ENCODE data around the gene CD79A.

CD79A gene

GRCh38 chr19:41886761-41887710, 10.0 kb downstream of the CD79A start:
- H3K27me3 Mint-ChIP-seq = no peaks in the 10 kb centered on the region
- H3K4me3 Mint-ChIP-seq = peak overlapping the region; percentile 97
- peaks cover 75% of the 10 kb centered on the region for H3K36me3 Mint-ChIP-seq (ENCODE audit: low read depth)
- H3K27ac Mint-ChIP-seq = peak overlapping the region; percentile 95
- DNase-seq = no peak
- peaks cover 75% of the 10 kb centered on the region for H3K4me1 Mint-ChIP-seq (ENCODE audit: low read depth)
- H3K9me3 Mint-ChIP-seq = no peaks in the 10 kb centered on the region

- DNase-seq = peak; percentile 89
Measured at GRCh38 chr19:41887711-41888382, 10.8 kb downstream of the CD79A start.

GRCh38 chr19:41888926-41889325, 11.8 kb downstream of the CD79A start:
- Mint-ChIP-seq H3K27me3 (no peaks in the 10 kb centered on the region), H3K4me1 (ENCODE audit: low read depth) (peaks cover 79% of the 10 kb centered on the region), H3K4me3 (peak overlapping the region; percentile 97), H3K36me3 (ENCODE audit: low read depth) (peaks cover 76% of the 10 kb centered on the region), H3K9me3 (no peaks in the 10 kb centered on the region), H3K27ac (peak overlapping the region; percentile 95)
- DNase-seq = no peak

More at GRCh38 chr19:41887711-41888382, 10.8 kb downstream of the CD79A start:
- Mint-ChIP-seq H3K9me3 (no peaks in the 10 kb centered on the region), H3K27me3 (no peaks in the 10 kb centered on the region), H3K27ac (peak overlapping the region; percentile 95), H3K4me1 (ENCODE audit: low read depth) (peaks cover 75% of the 10 kb centered on the region), H3K36me3 (ENCODE audit: low read depth) (peaks cover 78% of the 10 kb centered on the region), H3K4me3 (peak overlapping the region; percentile 97)

GRCh38 chr19:41889896-41890295, 12.8 kb downstream of the CD79A start:
- Mint-ChIP-seq H3K9me3 (no peaks in the 10 kb centered on the region), H3K4me3 (no peak overlapping the region), H3K4me1 (ENCODE audit: low read depth) (peaks cover 82% of the 10 kb centered on the region), H3K27ac (peak overlapping the region; percentile 95), H3K27me3 (no peaks in the 10 kb centered on the region), H3K36me3 (ENCODE audit: low read depth) (peaks cover 74% of the 10 kb centered on the region)
- no peak for DNase-seq

- peaks cover 77% of the 10 kb centered on the region for H3K36me3 Mint-ChIP-seq (ENCODE audit: low read depth)
- H3K4me3 Mint-ChIP-seq = no peak overlapping the region
Measured at GRCh38 chr19:41890936-41891335, 13.9 kb downstream of the CD79A start.

GRCh38 chr19:41892173-41892902, 15.3 kb downstream of the CD79A start:
- Mint-ChIP-seq H3K36me3 (ENCODE audit: low read depth) (peaks cover 72% of the 10 kb centered on the region), H3K4me3 (no peak overlapping the region), H3K9me3 (no peaks in the 10 kb centered on the region), H3K27ac (peak overlapping the region; percentile 92), H3K27me3 (no peaks in the 10 kb centered on the region), H3K4me1 (ENCODE audit: low read depth) (peaks cover 74% of the 10 kb centered on the region)
- DNase-seq = no peak

More at GRCh38 chr19:41890936-41891335, 13.9 kb downstream of the CD79A start:
- DNase-seq = no peak
- no peaks in the 10 kb centered on the region for H3K27me3 Mint-ChIP-seq
- peak overlapping the region; percentile 29 for H3K27ac Mint-ChIP-seq
- H3K4me1 Mint-ChIP-seq (ENCODE audit: low read depth) = peaks cover 83% of the 10 kb centered on the region
- no peaks in the 10 kb centered on the region for H3K9me3 Mint-ChIP-seq

GRCh38 chr19:41893899-41894298, 16.8 kb downstream of the CD79A start:
- H3K27ac Mint-ChIP-seq = peak overlapping the region; percentile 87
- no peaks in the 10 kb centered on the region for H3K9me3 Mint-ChIP-seq
- H3K27me3 Mint-ChIP-seq = no peaks in the 10 kb centered on the region
- peak; percentile 47 for DNase-seq
- no peak overlapping the region for H3K4me3 Mint-ChIP-seq
- peaks cover 75% of the 10 kb centered on the region for H3K36me3 Mint-ChIP-seq (ENCODE audit: low read depth)
- peaks cover 71% of the 10 kb centered on the region for H3K4me1 Mint-ChIP-seq (ENCODE audit: low read depth)

GRCh38 chr19:41894350-41894749, 17.3 kb downstream of the CD79A start:
- H3K4me3 Mint-ChIP-seq = no peak overlapping the region
- peaks cover 75% of the 10 kb centered on the region for H3K36me3 Mint-ChIP-seq (ENCODE audit: low read depth)
- H3K27me3 Mint-ChIP-seq = no peaks in the 10 kb centered on the region
- peak overlapping the region; percentile 87 for H3K27ac Mint-ChIP-seq
- H3K9me3 Mint-ChIP-seq = no peaks in the 10 kb centered on the region
- peaks cover 70% of the 10 kb centered on the region for H3K4me1 Mint-ChIP-seq (ENCODE audit: low read depth)
- no peak for DNase-seq

- H3K27ac Mint-ChIP-seq = peak overlapping the region; percentile 87
- no peaks in the 10 kb centered on the region for H3K27me3 Mint-ChIP-seq
- H3K4me1 Mint-ChIP-seq (ENCODE audit: low read depth) = peaks cover 57% of the 10 kb centered on the region
- no peaks in the 10 kb centered on the region for H3K9me3 Mint-ChIP-seq
- H3K4me3 Mint-ChIP-seq = no peak overlapping the region
- H3K36me3 Mint-ChIP-seq (ENCODE audit: low read depth) = peaks cover 76% of the 10 kb centered on the region
- DNase-seq = peak; percentile 47
Measured at GRCh38 chr19:41895745-41896580, 18.9 kb downstream of the CD79A start.

- peak overlapping the region; percentile 87 for H3K27ac Mint-ChIP-seq
- H3K36me3 Mint-ChIP-seq (ENCODE audit: low read depth) = peaks cover 77% of the 10 kb centered on the region
- no peaks in the 10 kb centered on the region for H3K27me3 Mint-ChIP-seq
- no peak overlapping the region for H3K4me3 Mint-ChIP-seq
- peaks cover 53% of the 10 kb centered on the region for H3K4me1 Mint-ChIP-seq (ENCODE audit: low read depth)
- no peak for DNase-seq
- no peaks in the 10 kb centered on the region for H3K9me3 Mint-ChIP-seq
Measured at GRCh38 chr19:41896581-41896942, 19.5 kb downstream of the CD79A start.

GRCh38 chr19:41897181-41897580, 20.1 kb downstream of the CD79A start:
- DNase-seq = no peak
- peak overlapping the region; percentile 82 for H3K27ac Mint-ChIP-seq

GRCh38 chr19:41897820-41898219, 20.7 kb downstream of the CD79A start:
- DNase-seq = no peak
- Mint-ChIP-seq H3K4me1 (ENCODE audit: low read depth) (peaks cover 45% of the 10 kb centered on the region), H3K27ac (peak overlapping the region; percentile 82), H3K9me3 (no peaks in the 10 kb centered on the region), H3K36me3 (ENCODE audit: low read depth) (peaks cover 79% of the 10 kb centered on the region), H3K27me3 (no peaks in the 10 kb centered on the region), H3K4me3 (no peak overlapping the region)

More at GRCh38 chr19:41897181-41897580, 20.1 kb downstream of the CD79A start:
- Mint-ChIP-seq H3K9me3 (no peaks in the 10 kb centered on the region), H3K4me1 (ENCODE audit: low read depth) (peaks cover 50% of the 10 kb centered on the region), H3K36me3 (ENCODE audit: low read depth) (peaks cover 77% of the 10 kb centered on the region), H3K4me3 (no peak overlapping the region), H3K27me3 (no peaks in the 10 kb centered on the region)

GRCh38 chr19:41898235-41898634, 21.2 kb downstream of the CD79A start:
- Mint-ChIP-seq H3K36me3 (ENCODE audit: low read depth) (peaks cover 80% of the 10 kb centered on the region), H3K4me1 (ENCODE audit: low read depth) (peaks cover 42% of the 10 kb centered on the region), H3K27me3 (no peaks in the 10 kb centered on the region), H3K27ac (peak overlapping the region; percentile 73), H3K9me3 (no peaks in the 10 kb centered on the region), H3K4me3 (no peak overlapping the region)
- DNase-seq = no peak
